ENCODE results near the gene PIEZO2.

DNA sequence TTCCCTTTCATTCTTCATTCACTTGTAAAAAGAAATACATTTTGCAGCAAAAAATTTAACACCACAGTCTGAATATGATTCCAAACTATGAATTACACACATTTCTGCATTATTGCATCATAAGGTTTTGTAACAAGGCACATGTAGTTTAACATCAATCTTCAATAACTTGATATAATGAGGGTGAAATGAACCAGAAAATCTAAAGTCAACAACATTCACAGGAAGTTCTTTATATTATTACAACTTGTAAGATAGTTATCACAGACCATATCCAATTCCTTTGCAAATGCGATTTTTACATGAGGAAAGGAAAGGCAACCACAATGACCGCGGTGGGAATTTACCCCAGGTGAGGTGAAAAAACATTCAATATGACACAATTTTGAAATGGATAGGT lies 410.2 kb downstream of the PIEZO2 start:
- TF ChIP-seq CTCF (IDR thresholded peaks at IDR 0.05) (no peak), POLR2A (IDR thresholded peaks at IDR 0.05) (no peak)

Data from ovary (tissue), 3 donors.